IPS-NIHi11 (cell line): ENCODE results near the gene THRSP.
"Not testable (repeated sequence)": the region's sequence is repeated elsewhere in the genome, so short reads cannot be mapped to it uniquely, and the experiment has no call there.

Experiments used
- DNase-seq: peaks from one replicate; pipeline ENCODE4 v3.0.0; 2012; ENCODE audit warnings: mixed read lengths, low spot score

The THRSP gene

GRCh38 chr11:78039391-78039918 is 24.2 kb upstream of the THRSP start:
- no peak for DNase-seq

DNA sequence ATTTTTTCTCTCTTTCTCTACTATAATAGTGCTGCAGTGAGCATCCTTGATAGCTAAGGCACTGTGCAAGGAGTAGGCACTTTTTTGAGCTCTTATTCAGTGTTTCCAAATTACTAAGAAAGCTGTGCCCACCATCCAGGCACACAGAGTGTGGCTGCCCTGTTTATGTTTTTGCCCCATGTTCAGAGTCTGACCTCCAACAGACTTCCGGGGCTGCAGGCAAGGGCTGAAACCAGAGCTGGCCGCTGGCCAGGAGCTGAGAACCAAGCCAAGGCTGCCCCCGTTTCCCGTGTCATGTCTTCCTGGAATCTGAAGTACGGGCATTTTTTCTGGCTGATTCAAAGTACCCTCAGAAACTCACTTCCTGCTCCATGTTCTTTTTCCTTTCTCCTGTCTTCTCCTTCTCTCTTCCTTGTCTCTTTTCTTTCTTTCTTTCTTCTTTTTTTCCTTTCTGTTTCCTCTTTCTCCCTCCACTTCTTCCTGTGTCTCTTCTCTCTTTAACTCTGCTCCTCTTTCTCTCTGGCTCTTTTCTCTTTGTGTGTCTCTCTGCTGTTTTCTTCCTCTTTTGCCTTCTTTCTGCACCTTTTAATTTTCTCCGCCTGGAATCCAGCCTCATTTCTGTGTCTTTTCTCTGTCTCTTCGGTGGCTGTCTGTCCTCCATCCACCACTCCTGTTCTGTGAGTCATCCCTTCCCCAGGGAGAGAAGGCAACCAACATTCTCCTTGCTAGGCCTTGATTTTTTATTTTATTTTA is 23.6 kb upstream of the THRSP start:
- DNase-seq: no peak

GRCh38 chr11:78040691-78041379 is 22.8 kb upstream of the THRSP start:
- DNase-seq: no peak

GRCh38 chr11:78041380-78041719 is 22.3 kb upstream of the THRSP start:
- not testable (repeated sequence) for DNase-seq

DNA sequence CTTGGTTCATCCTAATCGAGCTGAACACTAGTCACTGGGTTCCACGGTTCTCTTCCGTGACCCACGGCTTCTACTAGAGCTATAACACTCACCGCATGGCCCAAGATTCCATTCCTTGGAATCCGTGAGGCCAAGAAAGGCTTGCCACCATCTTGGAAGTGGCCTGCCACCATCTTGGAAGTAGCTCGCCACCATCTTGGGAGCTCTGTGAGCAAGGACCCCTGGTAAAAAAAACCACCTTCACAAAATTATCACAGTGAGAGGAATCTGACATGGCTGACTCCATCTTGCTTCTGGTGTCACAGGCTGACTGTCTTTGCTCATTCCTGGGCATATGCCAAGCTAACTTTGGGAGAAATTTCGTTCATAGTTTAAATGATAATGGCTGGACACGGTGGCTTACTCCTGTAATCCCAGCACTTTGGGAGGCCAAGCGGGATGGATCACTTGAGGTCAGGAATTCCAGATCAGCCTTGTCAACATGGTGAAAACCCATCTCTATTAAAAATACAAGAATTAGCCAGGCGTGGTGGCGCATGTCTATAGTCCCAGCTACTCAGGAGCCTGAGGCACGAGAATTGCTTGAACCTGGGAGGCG is 21.7 kb upstream of the THRSP start:
- DNase-seq: no peak

GRCh38 chr11:78044706-78045105 is 19.0 kb upstream of the THRSP start:
- no peak for DNase-seq

- peak; percentile 93 for DNase-seq
These were observed 17.7 kb upstream of the THRSP start for GRCh38 chr11:78045851-78046485.

DNA sequence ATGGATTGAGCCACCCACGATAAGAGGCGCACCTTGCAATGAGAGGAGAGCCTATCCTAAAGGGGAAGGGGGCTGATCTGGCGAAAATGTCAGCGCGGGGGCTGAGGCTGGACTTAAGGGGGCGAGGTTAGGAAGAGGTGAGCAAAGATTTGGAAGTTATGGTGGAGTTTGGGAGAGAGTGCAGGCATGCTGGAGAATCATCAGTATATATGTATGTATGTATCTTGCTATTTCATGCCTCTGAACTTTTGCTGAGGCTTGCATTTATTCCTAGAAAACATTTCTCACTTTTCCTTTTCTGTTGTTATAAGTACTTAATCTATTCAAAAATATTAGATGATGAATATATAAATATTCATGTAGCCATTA is 17.2 kb upstream of the THRSP start:
- no peak for DNase-seq

GRCh38 chr11:78048561-78048960 is 15.1 kb upstream of the THRSP start:
- DNase-seq: no peak

- DNase-seq: no peak
These were observed 14.3 kb upstream of the THRSP start for GRCh38 chr11:78049348-78049747.

GRCh38 chr11:78050964-78051831 is 12.5 kb upstream of the THRSP start:
- DNase-seq: peak; percentile 67

- DNase-seq: no peak
These were observed 8.7 kb upstream of the THRSP start for GRCh38 chr11:78054971-78055370.

- no peak for DNase-seq
These were observed 7.6 kb upstream of the THRSP start for GRCh38 chr11:78056093-78056492.

- no peak for DNase-seq
These were observed 6.1 kb upstream of the THRSP start for GRCh38 chr11:78057462-78058055.

DNA sequence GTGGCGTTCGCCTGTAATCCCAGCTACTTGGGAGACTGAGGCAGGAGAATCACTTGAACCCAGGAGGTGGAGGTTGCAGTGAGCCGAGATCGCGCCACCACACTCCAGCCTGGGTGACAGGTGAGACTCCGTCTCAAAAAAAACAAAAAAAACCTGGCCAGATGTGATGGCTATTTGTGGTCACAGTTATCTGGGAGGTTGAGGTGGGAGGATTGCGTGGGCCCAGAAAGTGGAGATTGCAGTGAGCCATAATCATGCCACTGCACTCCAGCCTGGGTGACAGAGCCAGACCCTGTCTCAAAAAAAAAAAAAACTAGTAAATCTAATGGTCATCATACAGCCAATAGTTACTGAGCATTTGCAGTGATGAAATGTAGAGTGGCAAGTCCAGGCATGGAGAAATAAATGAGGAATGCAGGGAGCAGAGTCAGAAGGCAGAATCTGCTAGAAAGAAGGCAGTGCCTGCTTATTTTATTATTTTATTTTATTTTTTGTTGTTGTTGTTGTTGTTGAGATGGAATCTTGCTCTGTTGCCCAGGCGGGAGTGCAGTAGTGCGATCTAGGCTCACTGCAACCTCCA is 3.8 kb upstream of the THRSP start:
- not testable (repeated sequence) for DNase-seq

DNA sequence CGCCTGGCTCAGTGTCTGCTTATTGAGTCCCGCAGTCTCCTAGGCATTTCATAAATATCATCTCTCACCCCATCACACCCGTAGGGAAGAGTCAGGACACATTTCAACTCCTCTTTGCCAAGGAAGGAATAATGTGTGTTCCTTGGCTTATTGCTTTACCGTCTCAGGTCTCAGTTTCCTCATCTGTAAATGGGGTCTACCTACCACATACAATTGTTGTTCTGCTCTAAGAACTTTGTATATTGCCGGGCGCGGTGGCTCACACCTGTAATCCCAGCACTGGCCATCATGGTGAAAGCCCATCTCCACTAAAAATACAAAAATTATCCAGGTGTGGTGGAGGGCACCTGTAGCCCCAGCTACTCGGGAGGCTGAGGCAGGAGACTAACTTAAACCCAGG is 3.1 kb upstream of the THRSP start:
- no peak for DNase-seq

DNA sequence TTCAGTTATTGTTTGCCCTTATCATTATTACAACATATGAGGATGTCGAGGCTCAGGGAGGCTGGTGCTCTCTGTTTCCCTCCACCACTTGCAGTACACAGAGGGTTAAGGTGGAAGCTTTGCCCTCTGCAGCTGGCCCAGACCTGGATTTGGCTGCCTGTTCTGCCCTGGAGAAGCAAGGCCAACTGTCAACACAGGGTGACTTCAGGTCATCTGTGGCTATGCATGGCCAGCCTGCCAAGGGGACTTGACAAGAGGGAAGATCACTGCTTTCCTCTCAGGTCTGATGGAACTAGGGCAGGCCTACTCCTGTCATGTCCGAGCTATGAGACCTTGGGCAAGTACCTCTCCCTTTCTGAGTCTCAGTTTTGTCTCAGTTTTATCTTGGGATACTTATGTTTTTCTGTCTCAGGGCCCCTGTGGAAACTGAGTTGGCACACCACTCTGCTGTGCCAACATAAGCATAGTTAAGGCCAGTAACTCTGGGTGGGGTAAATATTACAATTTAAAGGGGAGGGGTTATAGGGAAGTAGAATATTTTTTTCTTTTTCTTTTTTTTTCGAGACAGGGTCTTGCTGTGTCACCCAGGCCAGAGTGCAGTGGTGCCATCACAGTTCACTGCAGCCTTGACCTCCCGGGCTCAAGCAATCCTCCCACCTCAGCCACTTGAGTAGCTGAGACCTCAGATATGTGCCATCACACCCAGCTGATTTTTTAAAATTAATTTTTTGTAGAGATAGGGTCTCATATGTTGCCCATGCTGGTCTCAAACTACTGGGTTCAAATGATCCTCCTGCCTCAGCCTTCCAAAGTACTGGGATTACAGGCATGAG is 2.4 kb upstream of the THRSP start:
- no peak for DNase-seq

GRCh38 chr11:78061921-78062311 is 1.7 kb upstream of the THRSP start:
- no peak for DNase-seq

DNA sequence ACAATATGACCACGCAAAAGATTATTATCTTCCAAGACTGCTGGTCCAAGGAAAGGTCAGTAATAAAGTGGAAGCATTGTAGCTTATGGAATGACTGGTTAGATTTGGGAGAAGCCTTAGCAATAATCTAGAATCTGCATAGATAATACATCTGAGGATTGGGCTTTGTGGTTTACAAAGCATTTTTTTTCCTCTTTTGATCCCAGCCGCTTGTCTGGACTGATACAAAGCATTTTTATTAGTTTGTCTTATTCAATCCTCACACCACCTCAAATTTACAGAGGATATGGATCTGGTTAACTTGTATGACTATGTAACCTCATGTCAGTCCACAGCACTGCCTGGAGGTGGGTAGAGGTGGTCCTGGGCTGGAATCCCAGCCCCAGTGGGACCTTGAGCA is 990 bp upstream of the THRSP start:
- no peak for DNase-seq

GRCh38 chr11:78065203-78065602 is 1.5 kb downstream of the THRSP start:
- DNase-seq: no peak
